Activated T-helper 1 cell treated with anti-CD3 and anti-CD28 coated beads, Interleukin-2, amount 50 U/mL, for 16 hours (primary cell): ENCODE data around the gene DUSP7.

ENCODE experiments used
- DNase-seq, 2 donors: peaks; one replicate each; pipeline ENCODE4 v3.0.0-alpha.2; 2020; ENCODE audit warnings: low read depth in 1 of 2, low spot score in 1 of 2

The DUSP7 gene

GRCh38 chr3:52056521-52056967, at the start of gene DUSP7:
DUSP7 (minus strand) TSS chr3:52056571; CDS start chr3:52056366, 205 bp downstream.
- DNase-seq = peak; percentile 37 to 62

- DNase-seq = no peak
Measured at GRCh38 chr3:52104684-52105640, 48.6 kb upstream of the DUSP7 start.

GRCh38 chr3:52102934-52103333, 46.6 kb upstream of the DUSP7 start:
- DNase-seq = no peak

- DNase-seq = no peak
Measured at GRCh38 chr3:52099001-52099401, 42.6 kb upstream of the DUSP7 start.

- DNase-seq = no peak
Measured at GRCh38 chr3:52097851-52098507, 41.6 kb upstream of the DUSP7 start.

GRCh38 chr3:52095990-52096775, 39.8 kb upstream of the DUSP7 start:
- no peak for DNase-seq

- DNase-seq = no peak
Measured at GRCh38 chr3:52094571-52095485, 38.5 kb upstream of the DUSP7 start.

- DNase-seq = no peak
Measured at GRCh38 chr3:52093756-52094545, 37.6 kb upstream of the DUSP7 start.

- no peak for DNase-seq
Measured at GRCh38 chr3:52092891-52093290, 36.5 kb upstream of the DUSP7 start.

- DNase-seq = no peak
Measured at GRCh38 chr3:52092271-52092660, 35.9 kb upstream of the DUSP7 start.

GRCh38 chr3:52091586-52092270, 35.4 kb upstream of the DUSP7 start:
- no peak for DNase-seq

- no peak for DNase-seq
Measured at GRCh38 chr3:52090933-52091468, 34.6 kb upstream of the DUSP7 start.

- DNase-seq = no peak
Measured at GRCh38 chr3:52090131-52090932, 34.0 kb upstream of the DUSP7 start.

- no peak for DNase-seq
Measured at GRCh38 chr3:52089691-52090090, 33.3 kb upstream of the DUSP7 start.

GRCh38 chr3:52088445-52089367, 32.3 kb upstream of the DUSP7 start:
- no peak for DNase-seq

GRCh38 chr3:52087731-52088130, 31.4 kb upstream of the DUSP7 start:
- no peak for DNase-seq
